HCT116 (cell line): ENCODE data around the gene ITGAV. TPM values are rescaled to one million over a fixed set of nuclear protein-coding genes. Genes with fewer than 3 reads are reported as not detected.

Source experiments
- ATAC-seq: fragments of 200-7000 bp; cut with Tn5 transposase; 2 replicates; pipeline ENCODE4 v1.9.1; 2020; ENCODE audit warnings: mild to moderate bottlenecking, moderate library complexity
- BruUV-seq: library from RNA; stranded (reverse); fragments of 400-500 nt; replicated peaks from 2 replicates; lab custom pipeline; 2021; lab: Mats Ljungman, UMichigan
- CTCF ChIA-PET: fragments of 300-600 bp; sonication (Branson Sonifier 250); formaldehyde crosslinking; loops from one replicate; lab custom pipeline; 2021; ENCODE audit warnings: antibody characterized with exemption; lab: Charles Lee
- POLR2A ChIA-PET: fragments of 300-600, 350-600 bp; sonication (Branson Sonifier 250); formaldehyde crosslinking; loops from one replicate; lab custom pipeline; 2021; ENCODE audit warnings: antibody characterized with exemption; lab: Charles Lee
- RAD21 ChIA-PET, 2 experiments: fragments of 300-600 bp; sonication (Branson Sonifier 250); formaldehyde crosslinking; loops; one replicate each; lab custom pipeline; 2023; ENCODE audit warnings: low total read pairs in 2 of 2; ENCODE audit not compliant: uncharacterized antibody in 2 of 2, unreplicated experiment in 2 of 2, low non-redundant PET in 1 of 2; lab: Charles Lee
- DNase-seq: peaks from one replicate; pipeline ENCODE4 v3.0.0-alpha.2; 2010; ENCODE audit warnings: low read depth, low spot score
- H2AFZ ChIP-seq: fragments of 200-600 bp; shearing (Covaris generic), sonication (generic); 2 replicates; pipeline ENCODE4 v1.6.1; 2017; ENCODE audit warnings: low read depth, mixed run types, mixed read lengths, antibody characterized with exemption, low read length; ENCODE audit not compliant: poor library complexity, severe bottlenecking
- H3K27ac ChIP-seq: 2 replicates; pipeline ENCODE4 v1.5.1; 2012; ENCODE audit warnings: low read depth, low read length
- H3K27me3 ChIP-seq: fragments of 200-600 bp; sonication (generic); 2 replicates; pipeline ENCODE4 v1.6.1; 2016; ENCODE audit warnings: mixed run types, low read length, mixed read lengths; ENCODE audit not compliant: insufficient read depth
- H3K36me3 ChIP-seq, 2 experiments: fragments of 200-500 bp in 1 of 2; fragments of 200-600 bp in 1 of 2; sonication (Bioruptor generic) in 1 of 2; sonication (generic) in 1 of 2; 2 replicates each; pipeline versions ENCODE4 v1.5.1 to v1.6.1; 2014 to 2016; ENCODE audit warnings: low read length in 2 of 2, inconsistent platforms in 1 of 2, mixed read lengths in 1 of 2, mixed run types in 1 of 2; ENCODE audit not compliant: insufficient read depth in 2 of 2, control insufficient read depth in 1 of 2
- H3K4me1 ChIP-seq, 2 experiments: fragments of 200-600 bp in 1 of 2; sonication (generic) in 1 of 2; 2 replicates each; pipeline versions ENCODE4 v1.5.1 to v1.6.1; 2012 to 2017; ENCODE audit warnings: low read length in 2 of 2, inconsistent platforms in 1 of 2, mild to moderate bottlenecking in 1 of 2, mixed read lengths in 1 of 2, mixed run types in 1 of 2, moderate library complexity in 1 of 2; ENCODE audit not compliant: insufficient read depth in 2 of 2, control insufficient read depth in 1 of 2
- H3K4me2 ChIP-seq: fragments of 200-600 bp; sonication (generic); 2 replicates; pipeline ENCODE4 v1.6.1; 2017; ENCODE audit warnings: mixed run types, low read length, mixed read lengths
- H3K4me3 ChIP-seq, 2 experiments: fragments of 200-600 bp in 1 of 2; sonication (generic) in 1 of 2; replicated peaks in 1 of 2; 2 replicates each; pipeline ENCODE4 v1.5.1; 2011 to 2016; ENCODE audit warnings: low read length in 2 of 2, control low read depth in 1 of 2, low read depth in 1 of 2, mild to moderate bottlenecking in 1 of 2, mixed read lengths in 1 of 2, mixed run types in 1 of 2
- H3K79me2 ChIP-seq: fragments of 200-600 bp; sonication (generic); 2 replicates; pipeline ENCODE4 v1.6.1; 2017; ENCODE audit warnings: mild to moderate bottlenecking, mixed run types, low read length, moderate library complexity, mixed read lengths; ENCODE audit not compliant: insufficient read depth
- H3K9ac ChIP-seq: fragments of 200-600 bp; sonication (generic); 2 replicates; pipeline ENCODE4 v1.6.1; 2016; ENCODE audit warnings: low read length, mixed read lengths
- H3K9me2 ChIP-seq: fragments of 200-600 bp; sonication (generic), shearing (Covaris generic); 2 replicates; pipeline ENCODE4 v1.6.1; 2017; ENCODE audit warnings: mixed run types, mild to moderate bottlenecking, moderate library complexity; ENCODE audit not compliant: insufficient read depth
- H3K9me3 ChIP-seq, 2 experiments: fragments of 200-500 bp in 1 of 2; fragments of 200-600 bp in 1 of 2; sonication (Bioruptor generic) in 1 of 2; sonication (generic) in 1 of 2; 2 replicates each; pipeline ENCODE4 v1.6.1; 2014 to 2017; ENCODE audit warnings: low read length in 2 of 2, mixed read lengths in 2 of 2, inconsistent platforms in 1 of 2, low read depth in 1 of 2, mild to moderate bottlenecking in 1 of 2, mixed run types in 1 of 2, moderate library complexity in 1 of 2; ENCODE audit not compliant: control insufficient read depth in 1 of 2, insufficient read depth in 1 of 2
- H4K20me1 ChIP-seq: fragments of 200-600 bp; sonication (generic), shearing (Covaris generic); 2 replicates; pipeline ENCODE4 v1.6.1; 2017; ENCODE audit warnings: mixed run types, mild to moderate bottlenecking, moderate library complexity; ENCODE audit not compliant: insufficient read depth
- ATF3 ChIP-seq: IDR thresholded peaks from 2 replicates; pipeline ENCODE4 v1.6.1; 2012
- CEBPB ChIP-seq: IDR thresholded peaks from 2 replicates; pipeline ENCODE4 v1.6.1; 2012; ENCODE audit warnings: low read depth
- EGR1 ChIP-seq: IDR thresholded peaks from 2 replicates; pipeline ENCODE4 v1.6.1; 2012; ENCODE audit warnings: low read depth
- ELF1 ChIP-seq: IDR thresholded peaks from 2 replicates; pipeline ENCODE4 v1.6.1; 2012; ENCODE audit warnings: low read depth, borderline replicate concordance
- EZH2phosphoT487 ChIP-seq: fragments of 200-600 bp; IDR thresholded peaks from 2 replicates; pipeline ENCODE4 v1.6.1; 2018; ENCODE audit warnings: antibody characterized with exemption, borderline replicate concordance
- POLR2A ChIP-seq: IDR thresholded peaks from 2 replicates; pipeline ENCODE4 v1.7.0; 2011; ENCODE audit warnings: borderline replicate concordance; ENCODE audit not compliant: insufficient read depth, insufficient read length; ENCODE audit errors: extremely low read depth
- POLR2AphosphoS5 ChIP-seq: IDR thresholded peaks from 2 replicates; pipeline ENCODE4 v1.6.1; 2011; ENCODE audit warnings: mild to moderate bottlenecking, low read depth, low read length, moderate library complexity
- RAD21 ChIP-seq: IDR thresholded peaks from 2 replicates; pipeline ENCODE4 v1.6.1; 2012; ENCODE audit warnings: low read depth, mild to moderate bottlenecking
- SIN3A ChIP-seq: IDR thresholded peaks from 2 replicates; pipeline ENCODE4 v1.6.1; 2012; ENCODE audit warnings: low read depth
- YY1 ChIP-seq: IDR thresholded peaks from 2 replicates; pipeline ENCODE4 v1.6.1; 2011; ENCODE audit warnings: low read length, low read depth, moderate library complexity, mild to moderate bottlenecking; ENCODE audit not compliant: insufficient replicate concordance; ENCODE audit errors: extremely low read depth
- ZFX ChIP-seq: fragments of 450-650 bp; IDR thresholded peaks from 2 replicates; pipeline ENCODE4 v1.6.1; 2017
- ZNF274 ChIP-seq: fragments of 200-500 bp; sonication (Bioruptor generic); IDR thresholded peaks from 2 replicates; pipeline ENCODE4 v1.6.1; 2014; ENCODE audit warnings: mild to moderate bottlenecking, low read depth, low read length, inconsistent platforms
- intact Hi-C: fragments of 100-400 bp; cut with micrococcal nuclease; formaldehyde crosslinking; loops from 2 replicates; pipeline ENCODE4 v1.10.0; 2022
- total RNA-seq: library from RNA; stranded (reverse); gene quantifications from one replicate; pipeline ENCODE4 v1.2.1, GENCODE V29; 2021; ENCODE audit not compliant: unreplicated experiment
- TF ChIP-seq, protein P1 (sequence below): IDR thresholded peaks from 2 replicates; pipeline ENCODE4 v1.6.1; 2011; ENCODE audit warnings: mild to moderate bottlenecking, low read length, moderate library complexity; ENCODE audit not compliant: insufficient replicate concordance; ENCODE audit errors: extremely low read depth

The ITGAV gene
- total RNA-seq, 1 experiment from 2014 or later: 36.3 TPM

- no TSS peak for BruUV-seq
- H3K4me3 ChIP-seq: no peak overlapping the region
- no peak overlapping the region for H2AFZ ChIP-seq
- peaks cover 5 to 8% of the 10 kb centered on the region in 2 experiments; a peak in 3 of 4 replicates for H3K36me3 ChIP-seq
- no peaks in the 10 kb centered on the region for H3K9me2 ChIP-seq
- no peaks in the 10 kb centered on the region for H3K4me1 ChIP-seq
- H3K27me3 ChIP-seq: no peaks in the 10 kb centered on the region
- DNase-seq (no peak), ATAC-seq (no peak)
- H4K20me1 ChIP-seq: no peaks in the 10 kb centered on the region
- ChIA-PET POLR2A (no interaction called here), RAD21 (no interaction called here), CTCF (no interaction called here)
- no peaks in the 10 kb centered on the region for H3K9me3 ChIP-seq
- H3K9ac ChIP-seq: no peak overlapping the region
- no peak overlapping the region for H3K4me2 ChIP-seq
- H3K27ac ChIP-seq: no peak overlapping the region
- TF ChIP-seq POLR2A (no peak), ZNF274 (no peak), CEBPB (no peak), EGR1 (no peak), ATF3 (no peak), POLR2AphosphoS5 (no peak), SIN3A (no peak), EZH2phosphoT487 (no peak), ZFX (no peak), RAD21 (no peak), YY1 (no peak), ELF1 (no peak)
- TF ChIP-seq, protein P1, sequence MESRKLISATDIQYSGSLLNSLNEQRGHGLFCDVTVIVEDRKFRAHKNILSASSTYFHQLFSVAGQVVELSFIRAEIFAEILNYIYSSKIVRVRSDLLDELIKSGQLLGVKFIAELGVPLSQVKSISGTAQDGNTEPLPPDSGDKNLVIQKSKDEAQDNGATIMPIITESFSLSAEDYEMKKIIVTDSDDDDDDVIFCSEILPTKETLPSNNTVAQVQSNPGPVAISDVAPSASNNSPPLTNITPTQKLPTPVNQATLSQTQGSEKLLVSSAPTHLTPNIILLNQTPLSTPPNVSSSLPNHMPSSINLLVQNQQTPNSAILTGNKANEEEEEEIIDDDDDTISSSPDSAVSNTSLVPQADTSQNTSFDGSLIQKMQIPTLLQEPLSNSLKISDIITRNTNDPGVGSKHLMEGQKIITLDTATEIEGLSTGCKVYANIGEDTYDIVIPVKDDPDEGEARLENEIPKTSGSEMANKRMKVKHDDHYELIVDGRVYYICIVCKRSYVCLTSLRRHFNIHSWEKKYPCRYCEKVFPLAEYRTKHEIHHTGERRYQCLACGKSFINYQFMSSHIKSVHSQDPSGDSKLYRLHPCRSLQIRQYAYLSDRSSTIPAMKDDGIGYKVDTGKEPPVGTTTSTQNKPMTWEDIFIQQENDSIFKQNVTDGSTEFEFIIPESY: no peak
- no peaks in the 10 kb centered on the region for H3K79me2 ChIP-seq
- intact Hi-C loops: no loop called here
Measured at GRCh38 chr2:186664385-186665043, 74.7 kb downstream of the ITGAV start.
